ENCODE data around the gene PTPRJ. TPM values are rescaled to one million over a fixed set of nuclear protein-coding genes. Genes with fewer than 3 reads are reported as not detected.

Gene PTPRJ
- total RNA-seq, 1 donor from 2014 or later: 6.3 TPM

DNA sequence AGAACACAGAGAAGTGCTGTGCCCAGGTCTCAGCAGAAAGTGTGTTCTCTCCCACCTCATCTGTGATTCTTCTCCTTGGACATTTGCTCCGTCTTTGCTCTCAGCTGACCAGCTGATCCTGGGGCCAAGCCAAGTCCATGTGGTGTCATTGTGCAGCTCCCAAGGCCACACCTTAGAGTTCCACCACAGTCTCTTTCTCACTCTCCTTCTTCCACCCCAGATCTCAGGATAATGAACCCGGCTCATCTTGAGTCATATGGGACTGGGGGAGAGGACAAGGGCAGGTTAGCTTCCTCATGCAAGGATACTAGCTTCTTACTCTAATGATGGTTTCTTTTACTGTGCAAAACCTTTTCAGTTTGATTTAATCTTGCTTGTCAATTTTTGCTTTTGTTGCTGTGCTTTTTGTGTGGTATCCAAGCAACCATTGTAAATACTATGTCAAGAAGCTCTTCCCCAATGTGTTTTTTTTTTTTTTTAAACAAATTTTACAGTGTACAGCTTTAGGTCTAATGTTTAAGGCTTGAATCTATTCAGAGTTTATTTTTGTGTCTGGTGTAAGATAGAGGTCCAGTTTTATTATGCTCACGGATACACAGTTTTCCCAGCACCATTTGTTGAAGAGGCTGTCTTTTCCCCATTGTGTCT lies 161.2 kb downstream of the PTPRJ start:
- Histone ChIP-seq H3K9ac (ENCODE audit: low read depth in 1 of 3, low read length in 3 of 3) (no peak overlapping the region), H3K27ac (ENCODE audit: low read depth, low read length) (no peak overlapping the region), H3K27me3 (ENCODE audit: control insufficient read depth in 3 of 3, insufficient read depth in 3 of 3, low read length in 3 of 3) (no peaks in the 10 kb centered on the region), H3K4me1 (ENCODE audit: control insufficient read depth in 3 of 3, insufficient read depth in 3 of 3, low read length in 3 of 3) (peaks cover 0 to 2% (median 0%) of the 10 kb centered on the region in 3 donors), H3K36me3 (ENCODE audit: control insufficient read depth in 3 of 3, insufficient read depth in 3 of 3, low read length in 3 of 3) (peaks cover 8 to 25% (median 14%) of the 10 kb centered on the region in 3 donors), H3K4me3 (ENCODE audit: low read length in 3 of 3) (no peak overlapping the region), H3K9me3 (ENCODE audit: control insufficient read depth in 3 of 3, low read length in 3 of 3) (no peaks in the 10 kb centered on the region)

DNA sequence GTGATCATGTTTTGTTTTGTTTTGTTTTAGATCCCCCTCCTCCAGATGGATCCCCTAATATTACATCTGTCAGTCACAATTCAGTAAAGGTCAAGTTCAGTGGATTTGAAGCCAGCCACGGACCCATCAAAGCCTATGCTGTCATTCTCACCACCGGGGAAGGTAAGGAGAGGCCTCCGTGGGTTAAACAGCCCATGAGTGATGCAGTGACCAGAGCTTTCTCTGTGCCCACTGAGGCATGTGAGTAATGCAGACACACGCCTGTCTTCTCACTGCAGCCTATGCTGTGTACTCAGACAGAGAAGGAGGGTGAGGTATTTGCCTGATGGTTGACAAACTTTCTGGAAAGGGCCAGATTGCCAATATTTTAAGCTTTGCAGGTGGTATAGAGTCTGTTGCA lies 162.5 kb downstream of the PTPRJ start:
- H3K4me1 ChIP-seq (ENCODE audit: control insufficient read depth in 3 of 3, insufficient read depth in 3 of 3, low read length in 3 of 3): no peaks in the 10 kb centered on the region
- H3K9ac ChIP-seq (ENCODE audit: low read depth in 1 of 3, low read length in 3 of 3): no peak overlapping the region
- H3K4me3 ChIP-seq (ENCODE audit: low read length in 3 of 3): no peak overlapping the region
- no peaks in the 10 kb centered on the region for H3K27me3 ChIP-seq (ENCODE audit: control insufficient read depth in 3 of 3, insufficient read depth in 3 of 3, low read length in 3 of 3)
- no peaks in the 10 kb centered on the region for H3K9me3 ChIP-seq (ENCODE audit: control insufficient read depth in 3 of 3, low read length in 3 of 3)
- H3K27ac ChIP-seq (ENCODE audit: low read depth, low read length): no peak overlapping the region
- H3K36me3 ChIP-seq (ENCODE audit: control insufficient read depth in 3 of 3, insufficient read depth in 3 of 3, low read length in 3 of 3): peaks cover 8 to 31% (median 14%) of the 10 kb centered on the region in 3 donors

DNA sequence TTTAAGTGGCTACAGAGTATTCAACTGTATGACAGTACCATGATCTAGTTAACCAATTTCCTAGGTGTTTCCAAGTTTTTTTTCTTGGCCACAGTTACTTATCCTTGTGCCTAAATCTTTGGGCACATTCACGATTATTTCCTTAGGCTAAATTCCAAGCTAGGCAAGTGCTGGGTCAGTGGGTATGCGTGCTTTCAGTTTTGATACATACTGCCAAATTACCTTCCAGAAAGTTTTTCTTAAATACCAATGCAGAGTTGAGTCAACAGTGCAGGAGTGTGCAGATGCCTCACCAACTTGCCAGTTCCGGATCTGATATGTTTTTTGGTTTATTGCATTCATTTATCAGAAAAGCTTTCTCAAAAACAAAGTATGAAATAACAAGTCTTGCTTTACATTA lies 168.4 kb downstream of the PTPRJ start:
- H3K27me3 ChIP-seq (ENCODE audit: control insufficient read depth in 3 of 3, insufficient read depth in 3 of 3, low read length in 3 of 3): no peaks in the 10 kb centered on the region
- H3K4me3 ChIP-seq (ENCODE audit: low read length in 3 of 3): no peak overlapping the region
- H3K9me3 ChIP-seq (ENCODE audit: control insufficient read depth in 3 of 3, low read length in 3 of 3): no peaks in the 10 kb centered on the region
- peaks cover 9 to 28% (median 12%) of the 10 kb centered on the region in 3 donors for H3K36me3 ChIP-seq (ENCODE audit: control insufficient read depth in 3 of 3, insufficient read depth in 3 of 3, low read length in 3 of 3)
- no peak overlapping the region for H3K27ac ChIP-seq (ENCODE audit: low read depth, low read length)
- no peaks in the 10 kb centered on the region for H3K4me1 ChIP-seq (ENCODE audit: control insufficient read depth in 3 of 3, insufficient read depth in 3 of 3, low read length in 3 of 3)
- H3K9ac ChIP-seq (ENCODE audit: low read depth in 1 of 3, low read length in 3 of 3): no peak overlapping the region

DNA sequence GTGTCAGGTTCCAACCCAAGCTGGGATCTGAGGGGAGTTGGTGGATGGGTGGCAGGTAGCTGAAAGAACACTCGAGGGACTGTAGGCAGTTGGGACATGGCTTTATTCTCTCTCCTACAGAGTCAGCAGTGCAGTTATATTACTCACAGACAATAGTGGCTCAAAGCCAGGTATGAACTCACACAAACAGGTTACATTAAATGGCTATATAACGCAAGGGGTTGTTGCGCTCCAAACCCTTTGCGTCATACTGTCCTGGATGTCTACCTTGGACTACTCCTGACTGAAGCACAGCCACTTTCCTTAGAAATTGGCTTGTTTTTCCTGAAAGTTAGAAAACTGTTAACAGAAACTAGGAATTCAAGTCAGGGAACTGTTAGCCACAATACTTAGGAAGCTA lies 169.9 kb downstream of the PTPRJ start:
- Histone ChIP-seq H3K4me3 (ENCODE audit: low read length in 3 of 3) (no peak overlapping the region), H3K27me3 (ENCODE audit: control insufficient read depth in 3 of 3, insufficient read depth in 3 of 3, low read length in 3 of 3) (no peaks in the 10 kb centered on the region), H3K27ac (ENCODE audit: low read depth, low read length) (no peak overlapping the region), H3K36me3 (ENCODE audit: control insufficient read depth in 3 of 3, insufficient read depth in 3 of 3, low read length in 3 of 3) (peaks cover 10 to 28% (median 16%) of the 10 kb centered on the region in 3 donors), H3K9me3 (ENCODE audit: control insufficient read depth in 3 of 3, low read length in 3 of 3) (peaks cover 0 to 2% (median 0%) of the 10 kb centered on the region in 3 donors), H3K4me1 (ENCODE audit: control insufficient read depth in 3 of 3, insufficient read depth in 3 of 3, low read length in 3 of 3) (no peaks in the 10 kb centered on the region), H3K9ac (ENCODE audit: low read depth in 1 of 3, low read length in 3 of 3) (no peak overlapping the region)

DNA sequence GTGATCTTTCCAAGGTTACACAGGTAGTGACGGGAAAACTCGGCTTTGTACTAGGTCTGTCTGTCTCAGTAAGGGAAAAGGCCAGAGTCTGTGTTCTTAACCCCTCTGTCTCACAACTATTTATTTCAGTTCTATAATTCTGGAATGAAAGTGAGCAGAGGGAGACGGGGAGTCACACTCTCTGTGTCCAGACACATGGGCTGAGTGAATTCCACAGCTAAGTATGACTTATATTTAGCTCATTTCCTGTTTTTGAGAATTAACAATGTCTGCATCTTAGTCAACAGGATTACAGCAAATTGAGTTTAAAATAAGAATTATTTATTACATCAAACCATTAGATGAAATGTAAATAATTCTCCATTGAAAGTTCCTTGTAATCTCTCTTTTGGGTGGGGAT lies 173.8 kb downstream of the PTPRJ start:
- Histone ChIP-seq H3K36me3 (ENCODE audit: control insufficient read depth in 3 of 3, insufficient read depth in 3 of 3, low read length in 3 of 3) (peaks cover 10 to 20% (median 17%) of the 10 kb centered on the region in 3 donors), H3K9me3 (ENCODE audit: control insufficient read depth in 3 of 3, low read length in 3 of 3) (peaks cover 0 to 2% (median 0%) of the 10 kb centered on the region in 3 donors), H3K27me3 (ENCODE audit: control insufficient read depth in 3 of 3, insufficient read depth in 3 of 3, low read length in 3 of 3) (no peaks in the 10 kb centered on the region), H3K27ac (ENCODE audit: low read depth, low read length) (no peak overlapping the region), H3K9ac (ENCODE audit: low read depth in 1 of 3, low read length in 3 of 3) (no peak overlapping the region), H3K4me3 (ENCODE audit: low read length in 3 of 3) (no peak overlapping the region), H3K4me1 (ENCODE audit: control insufficient read depth in 3 of 3, insufficient read depth in 3 of 3, low read length in 3 of 3) (no peaks in the 10 kb centered on the region)

DNA sequence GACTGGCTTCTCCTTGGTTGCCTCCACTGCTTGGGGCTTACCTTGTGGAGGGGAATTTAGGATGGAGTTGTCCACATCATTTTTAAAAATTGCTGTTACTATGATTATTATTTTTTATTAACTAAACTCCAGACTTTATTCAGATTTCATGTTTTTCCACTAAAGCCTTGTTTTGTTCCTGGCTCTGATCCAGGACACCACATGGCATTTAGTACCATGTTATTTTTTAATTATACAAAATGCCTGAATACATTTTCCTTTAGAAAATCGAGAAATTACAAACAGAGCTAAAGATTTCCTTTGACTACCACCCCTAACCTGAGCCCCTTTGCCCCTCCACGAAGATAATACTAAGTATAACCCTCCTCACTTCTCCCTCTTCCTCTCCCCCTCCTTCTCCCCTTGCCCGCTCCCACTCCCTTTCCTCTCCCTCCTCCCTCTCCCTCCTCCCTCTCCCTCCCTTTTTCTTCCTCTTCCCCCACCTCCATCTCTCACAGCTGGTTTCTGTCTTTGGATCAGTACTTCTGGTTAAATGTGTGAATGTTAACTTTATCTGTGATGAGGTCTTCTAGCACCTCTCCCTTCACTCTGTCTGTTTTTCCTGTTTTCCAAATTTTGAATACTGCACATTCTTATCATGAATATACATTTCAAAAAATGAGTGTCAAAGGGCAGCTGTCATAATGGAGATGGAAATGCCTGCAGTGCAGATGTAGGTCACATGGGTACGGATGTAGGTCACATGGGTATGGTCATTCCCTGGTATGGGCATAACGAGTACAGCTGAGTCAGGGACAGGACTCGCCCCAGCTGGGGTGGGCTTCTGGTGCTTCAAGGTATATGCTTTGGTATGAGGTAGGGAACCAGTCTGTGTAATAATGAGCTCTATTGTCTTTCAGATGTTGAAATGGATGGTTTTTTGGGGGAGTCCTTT lies 181.9 kb downstream of the PTPRJ start:
- no peak overlapping the region for H3K27ac ChIP-seq (ENCODE audit: low read depth, low read length)
- no peaks in the 10 kb centered on the region for H3K4me1 ChIP-seq (ENCODE audit: control insufficient read depth in 3 of 3, insufficient read depth in 3 of 3, low read length in 3 of 3)
- no peaks in the 10 kb centered on the region for H3K27me3 ChIP-seq (ENCODE audit: control insufficient read depth in 3 of 3, insufficient read depth in 3 of 3, low read length in 3 of 3)
- no peak overlapping the region for H3K9ac ChIP-seq (ENCODE audit: low read depth in 1 of 3, low read length in 3 of 3)
- H3K9me3 ChIP-seq (ENCODE audit: control insufficient read depth in 3 of 3, low read length in 3 of 3): no peaks in the 10 kb centered on the region
- H3K4me3 ChIP-seq (ENCODE audit: low read length in 3 of 3): no peak overlapping the region
- H3K36me3 ChIP-seq (ENCODE audit: control insufficient read depth in 3 of 3, insufficient read depth in 3 of 3, low read length in 3 of 3): peaks cover 0 to 6% (median 4%) of the 10 kb centered on the region in 3 donors

- Histone ChIP-seq H3K4me1 (ENCODE audit: control insufficient read depth in 3 of 3, insufficient read depth in 3 of 3, low read length in 3 of 3) (no peaks in the 10 kb centered on the region), H3K9ac (ENCODE audit: low read depth in 1 of 3, low read length in 3 of 3) (no peak overlapping the region), H3K27me3 (ENCODE audit: control insufficient read depth in 3 of 3, insufficient read depth in 3 of 3, low read length in 3 of 3) (no peaks in the 10 kb centered on the region), H3K9me3 (ENCODE audit: control insufficient read depth in 3 of 3, low read length in 3 of 3) (no peaks in the 10 kb centered on the region), H3K27ac (ENCODE audit: low read depth, low read length) (no peak overlapping the region), H3K36me3 (ENCODE audit: control insufficient read depth in 3 of 3, insufficient read depth in 3 of 3, low read length in 3 of 3) (peaks cover 0 to 6% (median 4%) of the 10 kb centered on the region in 3 donors), H3K4me3 (ENCODE audit: low read length in 3 of 3) (no peak overlapping the region)
Observed at GRCh38 chr11:48162885-48163268, 182.5 kb downstream of the PTPRJ start.

- peaks cover 0 to 6% (median 4%) of the 10 kb centered on the region in 3 donors for H3K36me3 ChIP-seq (ENCODE audit: control insufficient read depth in 3 of 3, insufficient read depth in 3 of 3, low read length in 3 of 3)
- no peak overlapping the region for H3K9ac ChIP-seq (ENCODE audit: low read depth in 1 of 3, low read length in 3 of 3)
- H3K9me3 ChIP-seq (ENCODE audit: control insufficient read depth in 3 of 3, low read length in 3 of 3): no peaks in the 10 kb centered on the region
- H3K4me3 ChIP-seq (ENCODE audit: low read length in 3 of 3): no peak overlapping the region
- H3K27ac ChIP-seq (ENCODE audit: low read depth, low read length): no peak overlapping the region
- H3K4me1 ChIP-seq (ENCODE audit: control insufficient read depth in 3 of 3, insufficient read depth in 3 of 3, low read length in 3 of 3): no peaks in the 10 kb centered on the region
- no peaks in the 10 kb centered on the region for H3K27me3 ChIP-seq (ENCODE audit: control insufficient read depth in 3 of 3, insufficient read depth in 3 of 3, low read length in 3 of 3)
Observed at GRCh38 chr11:48163360-48164100, 183.2 kb downstream of the PTPRJ start.

GRCh38 chr11:48164836-48165235 lies 184.5 kb downstream of the PTPRJ start:
- Histone ChIP-seq H3K36me3 (ENCODE audit: control insufficient read depth in 3 of 3, insufficient read depth in 3 of 3, low read length in 3 of 3) (peaks cover 0 to 4% (median 4%) of the 10 kb centered on the region in 3 donors), H3K27me3 (ENCODE audit: control insufficient read depth in 3 of 3, insufficient read depth in 3 of 3, low read length in 3 of 3) (no peaks in the 10 kb centered on the region), H3K27ac (ENCODE audit: low read depth, low read length) (no peak overlapping the region), H3K9me3 (ENCODE audit: control insufficient read depth in 3 of 3, low read length in 3 of 3) (no peaks in the 10 kb centered on the region), H3K9ac (ENCODE audit: low read depth in 1 of 3, low read length in 3 of 3) (no peak overlapping the region), H3K4me3 (ENCODE audit: low read length in 3 of 3) (no peak overlapping the region), H3K4me1 (ENCODE audit: control insufficient read depth in 3 of 3, insufficient read depth in 3 of 3, low read length in 3 of 3) (peaks cover 0 to 3% (median 2%) of the 10 kb centered on the region in 3 donors)
